ENCODE results near the gene PHF10. TPM values are rescaled to one million over a fixed set of nuclear protein-coding genes. Genes with fewer than 3 reads are reported as not detected.
A peak's percentile ranks its signal among the peaks of the same experiment; 100 is the strongest.
"Not testable (repeated sequence)": the region's sequence is repeated elsewhere in the genome, so short reads cannot be mapped to it uniquely, and the experiment has no call there.

PHF10 gene
- polyA plus RNA-seq, 4 donors: 23.5 to 75.4 (median 36.6) TPM

- Histone ChIP-seq H3K36me3 (ENCODE audit: control insufficient read depth in 3 of 3, insufficient read depth in 2 of 3, low read depth in 1 of 3, low read length in 3 of 3) (peaks cover 0 to 14% (median 2%) of the 10 kb centered on the region in 3 donors), H3K4me1 (ENCODE audit: control insufficient read depth in 3 of 3, insufficient read depth in 2 of 3, low read depth in 1 of 3, low read length in 2 of 3) (peaks cover 5 to 20% (median 5%) of the 10 kb centered on the region in 3 donors), H3K27me3 (ENCODE audit: control insufficient read depth in 3 of 3, insufficient read depth in 3 of 3, low read length in 3 of 3) (no peaks in the 10 kb centered on the region), H3K4me3 (ENCODE audit: low read depth in 1 of 3, low read length in 3 of 3) (peak overlapping the region; percentile 89 to 96 (median 93)), H3K27ac (ENCODE audit: low read depth in 1 of 3, low read length in 2 of 3) (peak overlapping the region; percentile 96 to 98 (median 98)), H3K9me3 (ENCODE audit: control insufficient read depth in 2 of 2, insufficient read depth in 1 of 2, low read depth in 1 of 2, low read length in 1 of 2) (peaks cover 0 to 3% of the 10 kb centered on the region in 2 donors)
- DNase-seq: peak in 1 of 2 donors; percentile 23
- WGBS, 3 donors: 0 to 1% (median 0%) methylated on average over 50 to 54 of the region's 54 CpGs
- no peak for FAIRE-seq
Observed at GRCh38 chr6:169701311-169701953, 22.9 kb downstream of the PHF10 start.

GRCh38 chr6:169700296-169700695 lies 24.0 kb downstream of the PHF10 start:
- WGBS, 3 donors: 48 to 54% (median 51%) methylated on average over 5 of the region's 5 CpGs
- FAIRE-seq: no peak
- Histone ChIP-seq H3K4me1 (ENCODE audit: control insufficient read depth in 3 of 3, insufficient read depth in 2 of 3, low read depth in 1 of 3, low read length in 2 of 3) (peaks cover 5 to 16% (median 5%) of the 10 kb centered on the region in 3 donors), H3K4me3 (ENCODE audit: low read depth in 1 of 3, low read length in 3 of 3) (no peak overlapping the region), H3K9me3 (ENCODE audit: control insufficient read depth in 2 of 2, insufficient read depth in 1 of 2, low read depth in 1 of 2, low read length in 1 of 2) (peaks cover 0 to 15% of the 10 kb centered on the region in 2 donors), H3K27ac (ENCODE audit: low read depth in 1 of 3, low read length in 2 of 3) (peak overlapping the region in 1 of 3 donors; percentile 19), H3K36me3 (ENCODE audit: control insufficient read depth in 3 of 3, insufficient read depth in 2 of 3, low read depth in 1 of 3, low read length in 3 of 3) (peaks cover 0 to 14% (median 2%) of the 10 kb centered on the region in 3 donors), H3K27me3 (ENCODE audit: control insufficient read depth in 3 of 3, insufficient read depth in 3 of 3, low read length in 3 of 3) (no peaks in the 10 kb centered on the region)
- DNase-seq: peak; percentile 15 to 44

GRCh38 chr6:169697115-169697514 lies 27.2 kb downstream of the PHF10 start:
- not testable (repeated sequence) for H3K4me3 ChIP-seq (ENCODE audit: low read depth in 1 of 3, low read length in 3 of 3); H3K27me3 ChIP-seq (ENCODE audit: control insufficient read depth in 3 of 3, insufficient read depth in 3 of 3, low read length in 3 of 3); H3K27ac ChIP-seq (ENCODE audit: low read depth in 1 of 3, low read length in 2 of 3); H3K4me1 ChIP-seq (ENCODE audit: control insufficient read depth in 3 of 3, insufficient read depth in 2 of 3, low read depth in 1 of 3, low read length in 2 of 3); FAIRE-seq; DNase-seq
- peaks cover 0 to 32% of the 10 kb centered on the region in 2 donors for H3K9me3 ChIP-seq (ENCODE audit: control insufficient read depth in 2 of 2, insufficient read depth in 1 of 2, low read depth in 1 of 2, low read length in 1 of 2)
- H3K36me3 ChIP-seq (ENCODE audit: control insufficient read depth in 3 of 3, insufficient read depth in 2 of 3, low read depth in 1 of 3, low read length in 3 of 3): peaks cover 0 to 28% (median 0%) of the 10 kb centered on the region in 3 donors
- 84 to 92% (median 90%) methylated on average over 10 of the region's 10 CpGs for WGBS, 3 donors

- FAIRE-seq (no peak), DNase-seq (no peak)
- Histone ChIP-seq H3K27ac (ENCODE audit: low read depth in 1 of 3, low read length in 2 of 3) (no peak overlapping the region), H3K9me3 (ENCODE audit: control insufficient read depth in 2 of 2, insufficient read depth in 1 of 2, low read depth in 1 of 2, low read length in 1 of 2) (peaks cover 0 to 44% of the 10 kb centered on the region in 2 donors), H3K27me3 (ENCODE audit: control insufficient read depth in 3 of 3, insufficient read depth in 3 of 3, low read length in 3 of 3) (no peaks in the 10 kb centered on the region), H3K4me3 (ENCODE audit: low read depth in 1 of 3, low read length in 3 of 3) (no peak overlapping the region), H3K4me1 (ENCODE audit: control insufficient read depth in 3 of 3, insufficient read depth in 2 of 3, low read depth in 1 of 3, low read length in 2 of 3) (peaks cover 0 to 4% (median 2%) of the 10 kb centered on the region in 3 donors), H3K36me3 (ENCODE audit: control insufficient read depth in 3 of 3, insufficient read depth in 2 of 3, low read depth in 1 of 3, low read length in 3 of 3) (peaks cover 0 to 37% (median 0%) of the 10 kb centered on the region in 3 donors)
- whole genome bisulfite sequencing, 3 donors: 83 to 90% (median 89%) methylated on average over 5 of the region's 5 CpGs
Observed at GRCh38 chr6:169695131-169695530, 29.2 kb downstream of the PHF10 start.

- Histone ChIP-seq H3K27me3 (ENCODE audit: control insufficient read depth in 3 of 3, insufficient read depth in 3 of 3, low read length in 3 of 3) (no peaks in the 10 kb centered on the region), H3K27ac (ENCODE audit: low read depth in 1 of 3, low read length in 2 of 3) (no peak overlapping the region), H3K4me3 (ENCODE audit: low read depth in 1 of 3, low read length in 3 of 3) (no peak overlapping the region), H3K36me3 (ENCODE audit: control insufficient read depth in 3 of 3, insufficient read depth in 2 of 3, low read depth in 1 of 3, low read length in 3 of 3) (peaks cover 0 to 31% (median 2%) of the 10 kb centered on the region in 3 donors), H3K4me1 (ENCODE audit: control insufficient read depth in 3 of 3, insufficient read depth in 2 of 3, low read depth in 1 of 3, low read length in 2 of 3) (no peaks in the 10 kb centered on the region), H3K9me3 (ENCODE audit: control insufficient read depth in 2 of 2, insufficient read depth in 1 of 2, low read depth in 1 of 2, low read length in 1 of 2) (peaks cover 0 to 59% of the 10 kb centered on the region in 2 donors)
- 93 to 96% (median 95%) methylated on average over 3 of the region's 3 CpGs for WGBS, 3 donors
- DNase-seq (no peak), FAIRE-seq (no peak)
Observed at GRCh38 chr6:169692516-169692915, 31.8 kb downstream of the PHF10 start.

- 92 to 100% (median 96%) methylated on average over 2 of the region's 2 CpGs for WGBS, 3 donors
- Histone ChIP-seq H3K4me1 (ENCODE audit: control insufficient read depth in 3 of 3, insufficient read depth in 2 of 3, low read depth in 1 of 3, low read length in 2 of 3) (no peaks in the 10 kb centered on the region), H3K27me3 (ENCODE audit: control insufficient read depth in 3 of 3, insufficient read depth in 3 of 3, low read length in 3 of 3) (no peaks in the 10 kb centered on the region), H3K9me3 (ENCODE audit: control insufficient read depth in 2 of 2, insufficient read depth in 1 of 2, low read depth in 1 of 2, low read length in 1 of 2) (peaks cover 0 to 55% of the 10 kb centered on the region in 2 donors), H3K27ac (ENCODE audit: low read depth in 1 of 3, low read length in 2 of 3) (no peak overlapping the region), H3K36me3 (ENCODE audit: control insufficient read depth in 3 of 3, insufficient read depth in 2 of 3, low read depth in 1 of 3, low read length in 3 of 3) (peaks cover 0 to 31% (median 2%) of the 10 kb centered on the region in 3 donors), H3K4me3 (ENCODE audit: low read depth in 1 of 3, low read length in 3 of 3) (no peak overlapping the region)
- DNase-seq: no peak
- no peak for FAIRE-seq
Observed at GRCh38 chr6:169691260-169691659, 33.0 kb downstream of the PHF10 start.

- Histone ChIP-seq H3K36me3 (ENCODE audit: control insufficient read depth in 3 of 3, insufficient read depth in 2 of 3, low read depth in 1 of 3, low read length in 3 of 3) (peaks cover 0 to 31% (median 2%) of the 10 kb centered on the region in 3 donors), H3K27ac (ENCODE audit: low read depth in 1 of 3, low read length in 2 of 3) (no peak overlapping the region), H3K27me3 (ENCODE audit: control insufficient read depth in 3 of 3, insufficient read depth in 3 of 3, low read length in 3 of 3) (no peaks in the 10 kb centered on the region), H3K4me3 (ENCODE audit: low read depth in 1 of 3, low read length in 3 of 3) (no peak overlapping the region), H3K9me3 (ENCODE audit: control insufficient read depth in 2 of 2, insufficient read depth in 1 of 2, low read depth in 1 of 2, low read length in 1 of 2) (peaks cover 0 to 45% of the 10 kb centered on the region in 2 donors), H3K4me1 (ENCODE audit: control insufficient read depth in 3 of 3, insufficient read depth in 2 of 3, low read depth in 1 of 3, low read length in 2 of 3) (no peaks in the 10 kb centered on the region)
- DNase-seq: no peak
- no peak for FAIRE-seq
- WGBS, 3 donors: 93 to 95% (median 94%) methylated on average over 6 of the region's 6 CpGs
Observed at GRCh38 chr6:169689287-169689686, 35.0 kb downstream of the PHF10 start.

- 92 to 97% (median 93%) methylated on average over 2 of the region's 2 CpGs for WGBS, 3 donors
- DNase-seq (no peak), FAIRE-seq (no peak)
- H3K27ac ChIP-seq (ENCODE audit: low read depth in 1 of 3, low read length in 2 of 3): no peak overlapping the region
- H3K4me1 ChIP-seq (ENCODE audit: control insufficient read depth in 3 of 3, insufficient read depth in 2 of 3, low read depth in 1 of 3, low read length in 2 of 3): no peaks in the 10 kb centered on the region
- H3K36me3 ChIP-seq (ENCODE audit: control insufficient read depth in 3 of 3, insufficient read depth in 2 of 3, low read depth in 1 of 3, low read length in 3 of 3): peaks cover 0 to 42% (median 2%) of the 10 kb centered on the region in 3 donors
- peaks cover 0 to 54% of the 10 kb centered on the region in 2 donors for H3K9me3 ChIP-seq (ENCODE audit: control insufficient read depth in 2 of 2, insufficient read depth in 1 of 2, low read depth in 1 of 2, low read length in 1 of 2)
- no peaks in the 10 kb centered on the region for H3K27me3 ChIP-seq (ENCODE audit: control insufficient read depth in 3 of 3, insufficient read depth in 3 of 3, low read length in 3 of 3)
- no peak overlapping the region for H3K4me3 ChIP-seq (ENCODE audit: low read depth in 1 of 3, low read length in 3 of 3)
Observed at GRCh38 chr6:169685860-169686259, 38.4 kb downstream of the PHF10 start.
